Stomach (tissue), 4 donors: ENCODE results near the gene CCDC91.

Experiments used
- EP300 ChIP-seq: sonication (generic); formaldehyde crosslinking; IDR thresholded peaks from one replicate; pipeline ENCODE4 v1.6.1; 2017; ENCODE audit warnings: antibody characterized with exemption
- POLR2A ChIP-seq, 4 donors: fragments of 450-650 bp; IDR thresholded peaks; one replicate each; pipeline ENCODE4 v1.6.1; 2016; ENCODE audit warnings: antibody characterized with exemption in 4 of 4, control low read depth in 2 of 4, mild to moderate bottlenecking in 1 of 4, moderate library complexity in 1 of 4
- POLR2AphosphoS5 ChIP-seq, 3 donors: sonication (generic); formaldehyde crosslinking; IDR thresholded peaks; one replicate each; pipeline ENCODE4 v1.6.1; 2016; ENCODE audit warnings: antibody characterized with exemption in 3 of 3
- TF ChIP-seq, protein P1 (sequence below), 7 experiments: fragments of 450-650 bp in 4 of 7; fragments of 200-600 bp in 3 of 7; sonication (generic) in 3 of 7; IDR thresholded peaks; one replicate each; pipeline ENCODE4 v1.5.1; 2016 to 2019; ENCODE audit warnings: antibody characterized with exemption in 7 of 7, control low read depth in 2 of 7, mild to moderate bottlenecking in 1 of 7

- TF ChIP-seq, protein P1, sequence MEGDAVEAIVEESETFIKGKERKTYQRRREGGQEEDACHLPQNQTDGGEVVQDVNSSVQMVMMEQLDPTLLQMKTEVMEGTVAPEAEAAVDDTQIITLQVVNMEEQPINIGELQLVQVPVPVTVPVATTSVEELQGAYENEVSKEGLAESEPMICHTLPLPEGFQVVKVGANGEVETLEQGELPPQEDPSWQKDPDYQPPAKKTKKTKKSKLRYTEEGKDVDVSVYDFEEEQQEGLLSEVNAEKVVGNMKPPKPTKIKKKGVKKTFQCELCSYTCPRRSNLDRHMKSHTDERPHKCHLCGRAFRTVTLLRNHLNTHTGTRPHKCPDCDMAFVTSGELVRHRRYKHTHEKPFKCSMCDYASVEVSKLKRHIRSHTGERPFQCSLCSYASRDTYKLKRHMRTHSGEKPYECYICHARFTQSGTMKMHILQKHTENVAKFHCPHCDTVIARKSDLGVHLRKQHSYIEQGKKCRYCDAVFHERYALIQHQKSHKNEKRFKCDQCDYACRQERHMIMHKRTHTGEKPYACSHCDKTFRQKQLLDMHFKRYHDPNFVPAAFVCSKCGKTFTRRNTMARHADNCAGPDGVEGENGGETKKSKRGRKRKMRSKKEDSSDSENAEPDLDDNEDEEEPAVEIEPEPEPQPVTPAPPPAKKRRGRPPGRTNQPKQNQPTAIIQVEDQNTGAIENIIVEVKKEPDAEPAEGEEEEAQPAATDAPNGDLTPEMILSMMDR (IDR thresholded peaks at IDR 0.05), result no peak
- TF ChIP-seq POLR2A (IDR thresholded peaks at IDR 0.05), result no peak
- no peak for TF ChIP-seq POLR2AphosphoS5 (IDR thresholded peaks at IDR 0.05)
- TF ChIP-seq EP300, result no peak
These were observed 88.2 kb downstream of the CCDC91 start for GRCh38 chr12:28278499-28278898.
